Prostate gland (tissue), 2 donors: ENCODE results near the gene IQGAP2.

Experiments
- POLR2A ChIP-seq: fragments of 450-650 bp; IDR thresholded peaks from one replicate; pipeline ENCODE4 v1.6.1; 2016; ENCODE audit warnings: antibody characterized with exemption, mild to moderate bottlenecking
- POLR2AphosphoS5 ChIP-seq: sonication (generic); formaldehyde crosslinking; IDR thresholded peaks from one replicate; pipeline ENCODE4 v1.6.1; 2017; ENCODE audit warnings: antibody characterized with exemption
- TF ChIP-seq, protein P1 (sequence below), 4 experiments: fragments of 200-600 bp in 2 of 4; fragments of 450-650 bp in 2 of 4; sonication (generic) in 2 of 4; IDR thresholded peaks; 1 replicate in 3 of 4; 2 replicates in 1 of 4; pipeline ENCODE4 v1.5.1; 2016 to 2019; ENCODE audit warnings: antibody characterized with exemption in 4 of 4, mild to moderate bottlenecking in 2 of 4, moderate library complexity in 2 of 4

DNA sequence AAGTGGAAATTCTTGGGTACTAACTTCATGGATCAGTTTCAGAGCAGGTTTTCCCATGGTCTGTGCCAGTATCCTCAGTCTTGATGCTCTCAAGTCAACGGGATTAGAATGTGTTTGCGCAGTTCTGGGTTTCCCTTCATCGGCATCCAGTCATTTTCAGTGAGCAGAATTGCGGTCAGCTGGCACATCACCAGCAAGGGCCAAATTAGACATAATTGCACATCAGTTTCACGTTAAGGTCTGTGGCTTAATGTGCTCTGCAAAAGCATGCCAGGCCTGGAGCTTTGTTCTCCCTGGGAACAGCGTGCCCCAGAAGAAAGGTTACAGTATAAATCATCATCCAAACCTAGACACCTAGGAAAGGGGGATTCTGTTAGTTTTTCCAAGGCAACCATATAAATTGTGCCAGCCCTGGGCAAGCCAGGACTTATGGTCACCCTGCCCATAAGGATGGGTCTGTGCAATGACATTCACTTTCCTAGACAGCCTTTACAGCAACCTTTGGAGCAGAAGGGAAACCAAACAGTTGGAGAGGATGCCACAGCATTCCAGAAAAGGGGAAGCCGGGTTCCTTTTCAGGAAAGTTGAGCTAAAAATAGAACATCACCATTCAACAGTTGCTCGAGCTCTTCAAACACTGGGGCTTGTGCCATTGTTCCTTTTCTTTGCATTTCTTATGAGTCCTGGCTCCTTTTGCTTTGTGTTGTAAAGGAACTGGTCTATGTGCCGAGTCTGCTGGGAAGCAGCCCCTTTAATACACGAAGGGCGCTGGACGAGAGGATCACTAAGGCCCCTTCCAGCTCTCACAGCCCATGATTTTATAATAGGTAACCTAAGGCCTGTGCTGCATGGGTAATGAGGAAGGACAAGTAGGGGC lies 23.1 kb downstream of the IQGAP2 start:
- TF ChIP-seq, protein P1, sequence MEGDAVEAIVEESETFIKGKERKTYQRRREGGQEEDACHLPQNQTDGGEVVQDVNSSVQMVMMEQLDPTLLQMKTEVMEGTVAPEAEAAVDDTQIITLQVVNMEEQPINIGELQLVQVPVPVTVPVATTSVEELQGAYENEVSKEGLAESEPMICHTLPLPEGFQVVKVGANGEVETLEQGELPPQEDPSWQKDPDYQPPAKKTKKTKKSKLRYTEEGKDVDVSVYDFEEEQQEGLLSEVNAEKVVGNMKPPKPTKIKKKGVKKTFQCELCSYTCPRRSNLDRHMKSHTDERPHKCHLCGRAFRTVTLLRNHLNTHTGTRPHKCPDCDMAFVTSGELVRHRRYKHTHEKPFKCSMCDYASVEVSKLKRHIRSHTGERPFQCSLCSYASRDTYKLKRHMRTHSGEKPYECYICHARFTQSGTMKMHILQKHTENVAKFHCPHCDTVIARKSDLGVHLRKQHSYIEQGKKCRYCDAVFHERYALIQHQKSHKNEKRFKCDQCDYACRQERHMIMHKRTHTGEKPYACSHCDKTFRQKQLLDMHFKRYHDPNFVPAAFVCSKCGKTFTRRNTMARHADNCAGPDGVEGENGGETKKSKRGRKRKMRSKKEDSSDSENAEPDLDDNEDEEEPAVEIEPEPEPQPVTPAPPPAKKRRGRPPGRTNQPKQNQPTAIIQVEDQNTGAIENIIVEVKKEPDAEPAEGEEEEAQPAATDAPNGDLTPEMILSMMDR (IDR thresholded peaks at IDR 0.05), result no peak
- TF ChIP-seq POLR2A, result no peak
- no peak for TF ChIP-seq POLR2AphosphoS5
